Measurements from ENCODE around the gene VAV2. TPM values are rescaled to one million over a fixed set of nuclear protein-coding genes. Genes with fewer than 3 reads are reported as not detected.

VAV2 gene
- polyA plus RNA-seq, 4 donors, result 36.1 to 47.8 (median 36.3) TPM

- no peak for DNase-seq (ENCODE audit: low read depth in 4 of 4, low spot score in 3 of 4)
These were observed 9.0 kb downstream of the VAV2 start for GRCh38 chr9:133982971-133983720.

DNA sequence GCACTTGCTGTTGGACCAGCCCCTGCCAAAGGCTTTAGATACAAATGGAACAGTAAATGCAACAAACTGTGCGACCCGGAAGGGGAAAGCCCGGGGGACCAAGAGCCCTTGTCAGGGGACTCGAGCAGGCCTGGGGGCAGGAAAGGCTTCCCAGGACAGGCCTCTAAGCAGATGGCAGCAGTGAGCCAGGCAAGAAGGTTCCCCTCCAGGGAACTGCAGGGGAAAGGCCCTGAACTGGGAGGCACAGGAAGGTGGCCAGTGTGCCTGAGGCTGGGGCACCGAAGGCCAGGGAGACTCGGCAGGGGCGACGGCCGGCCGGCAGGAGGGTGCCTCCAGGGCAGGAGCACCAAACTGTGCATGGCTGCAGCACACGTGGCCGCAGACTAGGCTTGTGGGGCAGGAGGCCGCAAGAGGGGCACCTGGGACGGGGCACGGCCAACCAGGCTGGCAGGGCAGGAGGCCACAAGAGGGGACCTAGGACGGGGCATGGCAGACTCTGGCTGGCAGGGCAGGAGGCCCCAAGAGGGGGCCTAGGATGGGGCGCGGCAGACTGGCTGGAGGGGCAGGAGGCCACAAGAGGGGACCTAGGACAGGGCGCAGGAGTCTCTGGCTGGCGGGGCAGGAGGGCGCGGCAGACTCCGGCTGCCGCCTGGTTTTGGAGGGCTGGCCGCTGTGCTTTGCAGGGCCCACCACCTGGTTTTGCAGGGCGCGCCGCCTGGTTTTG, 10.0 kb downstream of the VAV2 start:
- no peak for DNase-seq (ENCODE audit: low read depth in 4 of 4, low spot score in 3 of 4)

DNA sequence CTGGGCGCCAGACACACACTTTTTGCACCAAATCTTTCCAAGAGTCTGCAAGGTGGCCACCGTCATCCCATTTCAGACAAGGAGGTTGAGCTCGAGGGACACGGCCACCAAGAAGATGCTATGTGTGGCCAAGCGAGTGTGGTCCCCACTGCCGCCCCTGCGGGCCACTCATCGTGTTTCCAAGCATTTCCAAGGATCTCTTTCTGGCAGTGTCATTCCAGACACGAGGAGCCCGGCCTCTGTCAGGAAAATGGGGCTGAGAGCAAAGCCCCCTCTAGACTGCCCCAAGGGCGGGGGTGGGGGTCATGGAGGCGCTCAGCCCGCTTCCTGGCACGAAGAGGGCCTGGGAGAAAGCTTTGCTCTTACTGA, 10.6 kb downstream of the VAV2 start:
- no peak for DNase-seq (ENCODE audit: low read depth in 4 of 4, low spot score in 3 of 4)

DNA sequence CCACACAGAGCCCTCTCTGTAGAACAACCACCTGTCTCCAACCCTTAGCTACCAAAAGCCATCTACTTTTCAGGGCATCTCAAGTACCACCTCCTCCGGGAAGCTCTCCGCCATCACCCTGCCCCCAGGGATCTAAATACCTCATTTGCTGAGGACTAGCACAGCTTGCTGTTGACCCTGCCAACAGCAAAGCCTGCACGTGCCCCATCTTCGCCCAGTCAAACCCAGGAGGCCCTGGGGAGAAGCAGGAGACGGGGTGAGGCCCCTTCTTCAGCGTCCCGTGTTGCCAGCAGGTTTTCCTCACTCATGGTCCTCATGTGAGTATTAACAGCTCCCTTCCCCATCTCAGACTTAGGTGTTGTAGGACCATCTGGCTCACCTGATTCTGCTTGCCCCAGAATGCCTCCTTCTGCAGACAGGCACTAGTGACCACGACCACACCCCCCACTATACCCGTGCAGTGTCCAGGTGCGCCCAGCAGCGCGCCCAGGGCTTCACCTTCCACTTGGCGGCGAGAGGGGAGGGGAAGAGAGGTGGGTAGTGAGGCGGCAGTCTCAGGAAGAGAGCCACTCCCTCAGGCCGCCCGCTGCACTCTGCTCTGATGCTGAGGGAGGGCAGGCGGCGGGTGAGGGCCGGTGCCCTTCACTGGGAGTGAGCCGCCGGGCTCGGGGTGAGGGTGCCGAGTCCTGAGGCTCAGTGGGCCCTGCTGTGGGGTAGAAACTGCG, 11.1 kb downstream of the VAV2 start:
- no peak for DNase-seq (ENCODE audit: low read depth in 4 of 4, low spot score in 3 of 4)

GRCh38 chr9:133979921-133980863, 11.9 kb downstream of the VAV2 start:
- DNase-seq (ENCODE audit: low read depth in 4 of 4, low spot score in 3 of 4), result no peak

DNA sequence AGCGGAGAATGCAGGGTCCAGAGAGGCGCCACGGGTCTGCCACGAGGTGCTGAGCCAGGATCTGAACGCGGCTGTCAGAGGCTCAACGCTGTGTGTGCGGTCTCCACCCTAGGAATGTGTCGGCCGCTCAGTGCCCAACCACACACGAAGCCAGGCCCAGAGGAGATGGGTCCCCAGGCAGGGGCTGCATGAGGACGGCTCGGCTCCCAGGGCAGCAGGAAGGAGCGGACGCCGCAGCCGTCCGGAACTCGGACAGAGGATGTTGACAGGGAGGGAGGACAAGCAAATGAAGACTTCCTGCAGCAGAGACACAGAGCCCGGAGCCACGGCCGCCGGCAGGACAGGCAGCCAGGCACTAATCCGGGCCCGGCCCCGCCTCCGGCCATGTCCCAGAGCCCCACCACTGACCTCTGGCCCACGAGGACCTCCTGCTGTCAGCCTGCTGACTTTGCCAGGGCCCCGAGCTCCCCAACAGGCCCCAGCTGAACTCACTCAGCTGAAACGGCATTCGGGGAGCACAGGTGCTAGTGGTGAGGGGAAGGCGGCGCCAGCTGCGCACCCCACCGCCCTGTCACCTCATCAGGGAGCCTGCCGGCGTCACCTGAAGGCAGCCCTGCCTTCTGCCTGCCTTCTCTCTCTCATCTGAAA, 12.7 kb downstream of the VAV2 start:
- no peak for DNase-seq (ENCODE audit: low read depth in 4 of 4, low spot score in 3 of 4)

- DNase-seq (ENCODE audit: low read depth in 4 of 4, low spot score in 3 of 4), result no peak
These were observed 13.2 kb downstream of the VAV2 start for GRCh38 chr9:133978899-133979272.

DNA sequence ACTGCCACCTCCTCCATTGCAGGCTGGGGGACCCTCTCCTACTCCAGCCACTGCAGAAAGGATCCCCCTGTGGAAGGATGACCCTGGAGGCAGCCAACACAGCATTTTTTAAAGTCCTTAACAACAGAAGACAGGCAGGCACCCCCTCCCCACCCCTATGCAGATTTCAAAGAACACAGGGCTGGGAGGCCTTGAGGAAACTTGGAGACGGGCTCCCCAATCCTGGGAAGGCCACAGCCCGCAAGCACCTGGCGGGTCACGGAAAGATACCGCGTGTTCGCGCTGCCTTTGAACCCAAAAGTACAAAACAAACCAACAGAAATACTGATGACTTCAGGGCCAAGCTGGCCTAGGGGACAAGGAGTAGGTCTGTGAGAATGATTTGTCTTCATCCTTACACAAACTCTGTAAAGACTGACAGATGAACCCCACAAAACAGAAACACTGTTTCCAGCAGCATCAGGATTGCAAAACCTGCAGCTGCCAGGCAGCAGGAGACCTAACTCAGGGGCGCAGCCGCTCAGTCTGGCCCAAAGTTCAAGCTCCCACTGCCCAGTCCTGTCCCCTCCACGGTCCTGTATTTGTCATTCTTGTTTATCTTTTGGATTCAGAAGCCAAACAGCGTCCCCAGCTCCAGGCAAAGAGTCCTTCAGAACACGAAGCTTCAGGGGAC, 13.8 kb downstream of the VAV2 start:
- DNase-seq (ENCODE audit: low read depth in 4 of 4, low spot score in 3 of 4), result no peak

DNA sequence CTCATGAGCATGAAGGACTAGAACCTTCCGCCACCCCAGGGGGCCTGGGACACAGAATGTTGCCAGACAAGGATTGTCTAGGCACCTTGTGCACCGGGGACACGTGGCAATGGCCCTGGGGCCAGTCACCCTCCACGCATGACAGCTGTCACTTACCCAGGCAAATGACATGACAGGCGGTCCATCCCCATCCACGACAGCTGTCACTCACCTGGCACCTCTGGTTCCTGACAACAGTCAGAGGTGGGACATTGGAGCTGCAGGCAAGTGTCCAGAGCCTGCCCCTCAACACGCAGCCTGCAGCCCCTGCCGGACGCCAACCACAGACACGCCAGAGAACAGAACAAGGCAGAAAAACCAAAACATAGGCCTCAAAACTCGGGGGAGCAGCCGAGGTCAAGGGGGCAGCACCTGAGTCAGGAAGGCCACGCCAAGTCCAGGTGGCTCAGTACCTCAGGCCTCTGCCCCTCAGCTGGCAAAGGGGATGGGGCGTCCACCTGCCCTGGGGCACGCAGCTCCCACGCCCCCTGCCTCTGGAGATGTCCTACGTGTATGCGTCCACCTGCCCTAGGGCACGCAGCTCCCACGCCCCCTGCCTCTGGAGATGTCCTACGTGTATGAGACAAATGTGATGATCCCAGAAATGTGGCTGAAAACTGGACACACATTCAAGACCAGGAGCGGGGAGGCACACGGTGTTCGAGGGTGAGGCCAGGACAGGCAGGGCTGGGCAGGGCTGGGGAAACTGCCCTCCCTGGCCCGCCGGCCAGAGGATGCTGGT, 14.5 kb downstream of the VAV2 start:
- no peak for DNase-seq (ENCODE audit: low read depth in 4 of 4, low spot score in 3 of 4)

DNA sequence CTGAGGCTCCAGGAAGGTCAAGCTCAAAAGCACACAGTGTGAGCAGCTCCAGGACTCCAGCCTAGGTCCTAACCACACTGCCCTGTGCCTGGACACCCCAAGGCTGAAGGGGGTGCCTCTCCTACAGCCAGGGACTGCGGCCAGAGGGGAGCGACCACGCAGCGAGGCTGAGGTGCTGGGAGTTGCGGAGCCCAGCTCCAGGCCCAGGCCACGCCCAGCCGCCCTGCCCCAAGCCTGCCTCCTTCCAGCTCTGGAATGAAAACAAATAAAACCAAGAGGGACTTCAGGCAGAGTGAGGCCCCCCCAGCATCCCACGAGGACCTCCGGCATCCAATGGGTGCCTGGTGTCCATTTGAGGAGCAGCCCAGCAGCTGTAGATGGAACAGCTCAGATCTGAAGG, 15.2 kb downstream of the VAV2 start:
- DNase-seq (ENCODE audit: low read depth in 4 of 4, low spot score in 3 of 4), result no peak

DNA sequence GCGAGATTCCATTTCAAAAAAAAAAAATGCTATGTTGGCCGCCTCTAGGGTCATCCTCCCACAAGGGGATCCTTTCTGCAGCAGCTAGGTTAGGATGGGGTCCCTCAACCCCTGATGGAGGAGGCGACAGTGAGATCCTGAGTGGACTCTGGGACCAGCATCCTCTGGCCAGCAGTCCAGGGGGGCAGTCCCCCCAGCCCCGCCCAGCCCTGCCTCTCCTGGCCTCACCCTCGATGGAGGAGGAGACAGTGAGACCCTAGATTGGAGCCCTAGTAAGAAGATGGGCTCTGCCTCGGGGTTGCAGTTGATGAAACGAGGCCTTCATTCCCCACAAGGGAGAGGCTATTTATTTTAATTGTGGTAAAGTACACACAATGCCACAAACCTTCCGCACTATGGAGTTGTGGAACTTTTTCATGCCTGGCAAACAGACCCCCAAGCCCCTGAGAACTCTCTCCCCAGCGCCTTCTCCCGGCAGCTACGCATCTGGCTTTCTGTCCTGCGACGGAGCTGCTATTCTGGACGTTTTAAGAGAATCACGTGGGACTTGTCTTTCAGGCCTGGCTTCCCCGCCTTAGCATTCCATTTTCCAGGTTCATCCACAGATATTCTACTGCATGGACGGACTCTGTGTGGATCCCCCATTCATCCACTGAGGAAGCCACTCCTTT, 15.8 kb downstream of the VAV2 start:
- DNase-seq (ENCODE audit: low read depth in 4 of 4, low spot score in 3 of 4), result no peak

DNA sequence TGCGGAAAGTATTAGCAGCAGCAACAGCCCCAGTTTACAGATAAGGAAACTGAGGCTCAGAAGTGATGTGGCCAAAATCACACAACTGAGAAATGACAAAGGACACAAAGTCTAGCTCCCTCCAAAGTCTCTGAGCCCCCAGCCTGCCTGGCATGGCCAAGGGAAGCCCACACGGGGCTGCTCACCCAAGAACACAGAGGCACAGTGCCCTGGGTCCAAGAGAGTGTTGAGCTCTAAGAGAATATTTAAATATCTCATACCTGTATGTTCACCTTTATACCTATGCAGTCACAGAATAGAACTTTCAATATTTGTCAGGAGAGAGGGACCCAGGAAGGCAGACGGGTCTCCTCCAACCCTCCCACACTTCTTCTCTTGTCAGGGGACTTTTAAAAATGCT, 16.6 kb downstream of the VAV2 start:
- DNase-seq (ENCODE audit: low read depth in 4 of 4, low spot score in 3 of 4), result no peak

DNA sequence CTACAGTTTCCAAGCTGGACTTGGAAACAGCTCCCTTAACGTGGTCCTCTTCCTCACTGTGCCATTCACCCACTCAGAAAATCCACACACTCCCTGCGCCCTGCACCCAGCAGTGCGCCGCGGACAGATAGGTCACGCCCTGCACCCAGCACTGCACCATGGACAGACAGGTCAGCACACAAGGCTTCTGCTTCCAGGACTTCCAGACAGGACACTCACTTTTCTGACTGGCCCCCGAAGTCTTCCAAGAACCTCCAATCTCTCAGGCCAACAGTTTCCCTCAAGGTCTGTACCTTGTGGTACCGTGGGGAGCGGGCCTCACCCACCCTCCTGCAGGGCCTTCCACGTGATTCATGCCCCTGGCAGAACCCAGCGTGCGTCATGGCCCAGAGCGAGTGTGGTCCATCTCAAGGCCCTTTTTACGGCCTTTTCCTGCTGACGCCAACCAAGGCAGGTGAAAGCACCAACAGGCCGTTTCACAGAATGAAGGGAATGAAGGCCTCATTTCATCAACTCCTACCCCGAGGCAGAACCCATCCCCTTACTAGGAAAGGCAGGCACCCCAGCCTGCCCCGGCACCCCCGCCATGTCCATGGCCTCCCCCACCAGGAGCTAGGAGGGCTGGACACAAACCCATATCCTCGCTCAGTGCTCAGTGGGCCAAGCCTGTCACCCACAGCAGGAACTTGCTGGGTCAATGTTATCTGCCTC, 17.3 kb downstream of the VAV2 start:
- DNase-seq (ENCODE audit: low read depth in 4 of 4, low spot score in 3 of 4), result no peak

- no peak for DNase-seq (ENCODE audit: low read depth in 4 of 4, low spot score in 3 of 4)
These were observed 18.1 kb downstream of the VAV2 start for GRCh38 chr9:133973791-133974630.

- no peak for DNase-seq (ENCODE audit: low read depth in 4 of 4, low spot score in 3 of 4)
These were observed 18.9 kb downstream of the VAV2 start for GRCh38 chr9:133973111-133973790.
